G401 (cell line): ENCODE results near the gene ADGRG3. TPM values are rescaled to one million over a fixed set of nuclear protein-coding genes. Genes with fewer than 3 reads are reported as not detected.

Source experiments
- DNase-seq: peaks from one replicate; pipeline ENCODE4 v3.0.0-alpha.2; 2015; ENCODE audit warnings: low spot score
- in situ Hi-C: cut with HindIII; loops from 2 replicates; pipeline ENCODE4 v1.10.0; 2016; ENCODE audit warnings: low sequenced_read_pairs, mixed read lengths
- total RNA-seq: library from RNA; depleted of rRNA; stranded (reverse); fragments of >200 nt; shearing (Covaris generic); gene quantifications from 2 replicates; pipeline ENCODE4 v1.2.3, GENCODE V29; 2014

The ADGRG3 gene
- total RNA-seq, 1 experiment from 2014 or later, result not detected

DNA sequence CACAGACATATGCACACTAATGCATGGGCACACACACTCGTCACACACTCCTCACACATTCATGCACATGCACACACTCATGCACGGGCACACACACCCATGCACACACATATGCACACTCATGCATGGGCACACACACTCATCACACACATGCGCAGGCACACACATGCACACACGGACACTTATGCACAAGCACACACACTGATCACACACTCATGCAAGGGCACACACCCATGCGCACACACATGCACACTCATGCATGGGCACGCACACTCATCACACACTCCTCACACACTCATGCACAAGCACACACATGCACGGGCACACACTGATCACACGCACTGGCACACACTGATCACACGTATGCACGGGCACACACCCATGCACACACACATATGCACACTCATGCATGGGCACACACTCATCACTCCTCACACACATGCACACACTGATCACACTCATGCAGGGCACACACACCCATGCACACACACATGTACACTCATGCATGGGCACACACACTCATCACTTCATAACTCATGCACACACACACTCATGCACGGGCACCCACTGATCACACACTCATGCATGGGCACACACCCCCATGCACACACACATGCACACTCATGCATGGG, 23.6 kb upstream of the ADGRG3 start:
- in situ Hi-C loops, result loop anchor here (5.0 kb wide), 1 partner anchor 67 kb away; no protein-coding TSS in a partner anchor
- DNase-seq, result no peak

DNA sequence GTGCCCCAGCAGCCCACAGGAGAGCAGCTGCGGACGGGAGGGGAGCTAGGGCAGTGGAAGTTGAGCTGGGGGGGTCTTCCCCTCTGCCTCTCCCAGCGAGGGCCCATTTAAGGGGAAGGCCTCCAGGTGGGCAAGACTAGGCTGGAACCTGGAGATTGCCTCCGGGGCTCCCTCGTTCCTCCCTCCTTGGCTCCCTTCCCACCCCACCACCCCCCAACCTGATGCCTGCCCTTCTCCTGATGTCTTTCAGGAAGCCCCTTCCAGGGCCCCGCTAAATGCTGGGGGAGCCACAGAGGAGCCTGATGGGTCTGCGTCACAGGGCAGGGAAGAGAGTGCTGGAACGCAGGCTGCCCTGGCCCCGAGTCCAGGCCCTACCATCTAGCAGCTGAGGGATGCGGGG, 22.9 kb upstream of the ADGRG3 start:
- in situ Hi-C loops, result no loop called here
- DNase-seq, result no peak

DNA sequence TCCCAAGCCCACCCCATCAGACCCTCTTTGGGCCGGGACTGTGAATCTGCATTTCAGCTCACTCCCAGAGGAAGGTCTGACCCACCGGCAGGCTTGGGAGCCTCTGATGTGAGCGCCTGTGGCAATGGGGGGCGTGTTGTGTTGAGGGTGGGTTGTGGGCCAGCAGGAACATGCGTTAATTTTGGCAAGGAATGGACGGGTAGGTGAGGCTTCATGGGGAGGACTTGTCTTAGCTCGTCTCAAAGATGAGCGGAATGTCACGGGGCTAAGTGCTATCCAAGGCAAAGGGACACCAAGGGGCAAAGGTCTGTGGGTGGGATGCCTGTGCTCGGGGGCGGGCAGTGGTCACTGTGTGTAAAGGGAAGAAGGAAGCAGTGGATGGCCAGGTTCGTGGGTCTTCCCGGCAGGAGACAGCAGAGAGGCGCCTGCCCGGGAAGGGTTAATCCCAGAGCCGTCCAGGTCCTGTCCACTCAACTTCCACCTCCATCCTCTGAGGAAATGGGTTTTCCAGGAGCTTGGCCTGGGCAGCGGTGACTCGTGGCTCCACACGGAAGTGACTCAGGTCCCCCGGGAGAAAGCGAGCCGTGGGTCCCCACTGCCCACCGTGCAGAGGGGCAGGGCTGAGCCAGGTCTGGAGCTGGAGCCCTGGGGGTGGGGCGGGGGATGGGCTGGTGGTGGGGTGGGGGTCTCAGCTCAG, 22.3 kb upstream of the ADGRG3 start:
- in situ Hi-C loops, result no loop called here
- no peak for DNase-seq

DNA sequence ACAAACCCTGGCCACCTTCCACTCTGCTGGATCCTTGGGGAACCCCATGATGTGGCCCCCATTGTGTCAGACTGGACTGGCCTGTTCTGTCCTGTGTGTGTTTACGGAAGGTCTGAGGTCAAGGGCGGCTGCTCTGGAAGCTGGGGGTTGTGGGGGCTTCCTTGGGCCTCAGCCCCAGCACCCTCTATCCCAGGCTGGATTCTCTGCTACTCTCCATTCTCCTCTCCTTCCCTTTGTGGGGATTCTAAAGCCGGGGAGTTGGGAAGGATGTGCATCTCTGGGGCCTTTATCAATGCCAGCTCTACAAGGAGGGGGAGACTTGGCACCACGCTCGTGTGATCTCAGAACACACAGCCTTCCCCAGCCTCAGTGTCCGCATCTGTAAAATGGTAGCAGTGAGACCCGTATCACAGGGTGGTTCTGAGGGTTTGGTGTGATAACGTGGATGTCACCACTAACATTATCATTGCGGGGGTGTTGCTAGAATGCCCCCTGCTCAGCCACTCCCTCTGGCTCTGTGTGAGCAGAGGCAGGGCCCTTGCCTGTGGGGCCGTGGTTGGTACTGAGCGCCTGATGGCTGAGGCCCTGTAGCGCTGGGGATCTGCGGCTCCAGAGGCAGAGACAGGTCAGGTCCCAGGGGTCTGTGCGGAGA, 21.6 kb upstream of the ADGRG3 start:
- no peak for DNase-seq
- in situ Hi-C loops, result no loop called here

- in situ Hi-C loops, result no loop called here
- no peak for DNase-seq
Observed at GRCh38 chr16:57647136-57647875, 20.8 kb upstream of the ADGRG3 start.

GRCh38 chr16:57648125-57648524, 20.0 kb upstream of the ADGRG3 start:
- in situ Hi-C loops, result no loop called here
- DNase-seq, result no peak

GRCh38 chr16:57648581-57649442, 19.3 kb upstream of the ADGRG3 start:
- in situ Hi-C loops, result no loop called here
- DNase-seq, result peak; percentile 49

- no peak for DNase-seq
- in situ Hi-C loops, result no loop called here
Observed at GRCh38 chr16:57649443-57649751, 18.7 kb upstream of the ADGRG3 start.

- in situ Hi-C loops, result no loop called here
- DNase-seq, result no peak
Observed at GRCh38 chr16:57649846-57650245, 18.3 kb upstream of the ADGRG3 start.

DNA sequence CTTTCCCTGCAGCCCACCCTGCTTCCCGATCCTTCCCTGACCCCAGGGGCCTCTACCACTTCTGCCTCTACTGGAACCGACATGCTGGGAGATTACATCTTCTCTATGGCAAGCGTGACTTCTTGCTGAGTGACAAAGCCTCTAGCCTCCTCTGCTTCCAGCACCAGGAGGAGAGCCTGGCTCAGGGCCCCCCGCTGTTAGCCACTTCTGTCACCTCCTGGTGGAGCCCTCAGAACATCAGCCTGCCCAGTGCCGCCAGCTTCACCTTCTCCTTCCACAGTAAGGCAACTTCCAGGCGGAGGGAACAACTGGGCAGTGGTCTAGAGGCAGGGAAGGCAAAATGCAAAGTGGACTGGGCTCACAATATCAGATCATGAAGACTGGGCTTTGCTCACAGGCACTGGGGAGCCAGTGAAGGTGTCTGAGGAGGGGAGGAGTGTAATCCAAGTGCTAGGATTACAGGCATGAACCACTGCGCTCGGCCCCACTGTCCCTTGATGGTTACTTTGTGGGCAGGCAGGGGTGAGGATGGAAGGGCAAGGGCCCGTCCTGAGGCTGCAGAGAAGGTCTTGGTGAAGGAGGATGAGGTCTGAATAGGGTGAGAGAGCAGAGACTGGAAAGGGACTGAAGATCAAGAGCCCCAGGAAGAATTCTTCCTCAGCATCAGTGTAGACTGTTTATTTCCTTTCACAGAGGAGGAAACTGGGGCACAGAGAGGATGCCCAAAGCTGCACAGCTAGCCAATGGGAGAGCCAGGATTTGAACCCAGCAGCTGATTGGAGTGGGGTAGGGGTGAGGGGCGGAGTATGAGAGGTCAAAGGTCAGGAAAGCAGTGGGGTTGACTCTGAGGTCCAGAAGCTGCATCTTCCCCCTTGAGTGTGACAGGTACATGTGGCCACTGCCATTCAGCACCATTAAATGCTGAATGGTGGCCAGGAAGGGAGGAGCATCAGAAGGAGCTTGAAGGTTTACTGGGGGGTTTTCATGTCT, 16.5 kb upstream of the ADGRG3 start:
- no peak for DNase-seq
- in situ Hi-C loops, result no loop called here

- in situ Hi-C loops, result no loop called here
- DNase-seq, result no peak
Observed at GRCh38 chr16:57652695-57653471, 15.2 kb upstream of the ADGRG3 start.

GRCh38 chr16:57653936-57654335, 14.2 kb upstream of the ADGRG3 start:
- in situ Hi-C loops, result no loop called here
- DNase-seq, result no peak

DNA sequence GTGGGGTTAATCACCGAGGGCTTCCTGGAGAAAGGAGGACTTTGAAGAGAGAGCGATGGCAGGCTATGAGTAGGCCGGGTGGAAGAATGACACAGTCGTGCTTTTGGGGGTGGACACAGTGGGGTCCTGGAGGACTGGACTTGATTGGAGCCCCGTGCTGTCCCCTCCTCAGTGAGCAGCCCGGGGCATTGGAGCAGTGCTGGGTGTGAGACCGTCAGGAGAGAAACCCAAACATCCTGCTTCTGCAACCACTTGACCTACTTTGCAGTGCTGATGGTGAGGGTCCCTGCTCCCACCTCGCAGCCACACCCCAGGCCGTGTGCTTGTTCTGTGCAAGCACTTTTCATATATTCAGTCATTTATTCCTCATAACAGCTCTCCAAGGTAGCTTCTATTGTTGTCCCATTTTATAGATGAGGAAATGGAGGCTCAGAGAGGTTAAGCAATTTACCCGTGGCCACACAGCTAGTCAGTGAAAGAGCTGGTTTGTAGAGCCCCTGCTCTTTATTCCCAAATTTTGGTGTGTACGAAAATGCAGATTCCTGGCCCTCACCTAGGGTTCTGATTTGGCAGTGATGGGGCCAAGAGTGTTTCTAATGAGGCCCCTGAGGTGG, 11.7 kb upstream of the ADGRG3 start:
- DNase-seq, result no peak
- in situ Hi-C loops, result no loop called here

GRCh38 chr16:57657228-57657627, 10.9 kb upstream of the ADGRG3 start:
- DNase-seq, result no peak
- in situ Hi-C loops, result no loop called here

- in situ Hi-C loops, result no loop called here
- DNase-seq, result no peak
Observed at GRCh38 chr16:57658130-57658877, 9.8 kb upstream of the ADGRG3 start.
